HFF-Myc (cell line): Measurements from ENCODE around the gene OR8I2.
"Not testable (repeated sequence)": the region's sequence is repeated elsewhere in the genome, so short reads cannot be mapped to it uniquely, and the experiment has no call there.

Source experiments
- DNase-seq: peaks from one replicate; pipeline ENCODE4 v3.0.0-alpha.2; 2011; ENCODE audit warnings: low read depth; ENCODE audit errors: extremely low read depth
- H3K4me3 ChIP-seq: replicated peaks from 2 replicates; pipeline ENCODE4 v1.5.1; 2011; ENCODE audit warnings: low read depth, mild to moderate bottlenecking, control low read depth, low read length
- TF ChIP-seq, protein P1 (sequence below): IDR thresholded peaks from 2 replicates; pipeline ENCODE4 v1.5.1; 2012; ENCODE audit warnings: mild to moderate bottlenecking, low read depth, low read length, control low read depth; ENCODE audit errors: missing control alignments

OR8I2 gene

DNA sequence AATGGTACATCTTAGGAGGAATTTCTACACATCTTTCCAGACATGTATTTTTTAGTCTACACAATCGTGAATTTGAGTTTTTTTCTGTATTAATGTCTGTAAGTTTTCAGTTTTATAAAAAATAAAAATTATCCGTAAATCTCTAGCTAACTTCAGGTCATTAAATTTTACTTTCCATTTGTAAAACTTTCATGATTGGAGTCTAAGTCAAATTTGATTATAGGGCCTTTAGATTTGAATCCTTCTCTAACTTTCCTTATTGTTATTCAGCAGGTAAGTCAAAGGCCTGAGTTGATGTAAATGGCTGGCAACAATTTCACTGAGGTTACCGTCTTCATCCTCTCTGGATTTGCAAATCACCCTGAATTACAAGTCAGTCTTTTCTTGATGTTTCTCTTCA lies at the start of gene OR8I2:
Gene OR8I2 (plus strand): TSS at position 301 of the 400 bp plus-strand sequence. CDS start 0 bp downstream, at position 301.
- H3K4me3 ChIP-seq: no peak within 1 kb of the TSS
- TF ChIP-seq, protein P1, sequence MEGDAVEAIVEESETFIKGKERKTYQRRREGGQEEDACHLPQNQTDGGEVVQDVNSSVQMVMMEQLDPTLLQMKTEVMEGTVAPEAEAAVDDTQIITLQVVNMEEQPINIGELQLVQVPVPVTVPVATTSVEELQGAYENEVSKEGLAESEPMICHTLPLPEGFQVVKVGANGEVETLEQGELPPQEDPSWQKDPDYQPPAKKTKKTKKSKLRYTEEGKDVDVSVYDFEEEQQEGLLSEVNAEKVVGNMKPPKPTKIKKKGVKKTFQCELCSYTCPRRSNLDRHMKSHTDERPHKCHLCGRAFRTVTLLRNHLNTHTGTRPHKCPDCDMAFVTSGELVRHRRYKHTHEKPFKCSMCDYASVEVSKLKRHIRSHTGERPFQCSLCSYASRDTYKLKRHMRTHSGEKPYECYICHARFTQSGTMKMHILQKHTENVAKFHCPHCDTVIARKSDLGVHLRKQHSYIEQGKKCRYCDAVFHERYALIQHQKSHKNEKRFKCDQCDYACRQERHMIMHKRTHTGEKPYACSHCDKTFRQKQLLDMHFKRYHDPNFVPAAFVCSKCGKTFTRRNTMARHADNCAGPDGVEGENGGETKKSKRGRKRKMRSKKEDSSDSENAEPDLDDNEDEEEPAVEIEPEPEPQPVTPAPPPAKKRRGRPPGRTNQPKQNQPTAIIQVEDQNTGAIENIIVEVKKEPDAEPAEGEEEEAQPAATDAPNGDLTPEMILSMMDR: no peak
- no peak for DNase-seq

DNA sequence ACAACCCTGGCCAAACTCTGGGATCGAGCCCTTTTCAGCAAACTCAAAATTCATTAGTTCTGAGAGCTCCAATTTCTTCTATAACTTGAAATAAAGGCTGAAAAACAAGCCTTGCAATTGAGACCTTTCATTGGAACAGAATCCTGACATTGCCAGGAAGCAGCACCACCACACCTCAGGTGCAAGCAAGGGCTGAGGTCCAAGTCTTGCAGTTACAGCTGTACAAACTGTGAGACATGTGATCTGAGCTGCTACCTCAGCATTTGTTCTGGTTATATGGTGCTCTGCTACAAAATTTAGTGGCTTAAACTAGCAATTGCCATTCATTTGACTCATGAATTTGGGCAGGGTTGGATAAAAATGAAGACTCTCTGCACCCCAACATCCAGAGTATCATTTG lies 47.6 kb upstream of the OR8I2 start:
- TF ChIP-seq, protein P1: no peak
- no peak overlapping the region for H3K4me3 ChIP-seq
- DNase-seq: no peak

DNA sequence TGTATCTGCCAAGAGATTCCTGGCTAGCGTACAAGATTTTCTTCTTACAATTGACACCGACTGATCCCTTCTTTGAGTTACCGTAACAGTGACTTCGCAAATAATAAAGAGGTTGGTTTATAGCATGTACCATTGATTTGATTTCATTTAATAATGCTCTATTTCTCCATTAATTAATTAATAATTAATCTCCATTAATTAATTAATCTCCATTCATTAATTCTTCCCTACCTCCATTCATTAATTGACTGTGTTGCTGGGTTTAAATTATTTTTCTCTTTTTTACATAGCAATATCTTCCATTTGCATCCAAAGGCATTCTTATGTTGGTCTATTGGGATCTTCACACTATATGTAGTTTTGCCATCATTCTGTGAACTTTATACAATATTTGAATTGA lies 44.6 kb upstream of the OR8I2 start:
- H3K4me3 ChIP-seq: no peak overlapping the region
- no peak for DNase-seq
- TF ChIP-seq, protein P1: no peak

DNA sequence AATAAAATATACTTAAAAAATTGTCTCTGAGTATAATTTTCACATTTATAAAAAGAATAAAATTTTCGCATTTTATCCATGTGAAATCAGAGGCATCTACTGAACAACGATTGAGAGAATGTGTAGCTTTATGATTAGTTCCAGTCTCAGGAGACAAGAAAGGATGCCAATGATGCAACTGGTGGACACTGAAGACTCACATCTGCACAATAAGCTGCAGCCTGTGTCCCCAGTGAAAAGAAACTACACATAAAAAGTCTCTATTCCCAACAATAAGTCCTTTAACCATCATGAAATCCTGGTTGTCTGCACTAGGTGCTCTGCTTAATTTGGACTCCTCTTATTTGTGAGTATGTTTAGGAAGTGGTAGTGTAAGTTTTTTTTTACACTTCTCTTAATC lies 43.6 kb upstream of the OR8I2 start:
- TF ChIP-seq, protein P1: no peak
- H3K4me3 ChIP-seq: no peak overlapping the region
- no peak for DNase-seq

DNA sequence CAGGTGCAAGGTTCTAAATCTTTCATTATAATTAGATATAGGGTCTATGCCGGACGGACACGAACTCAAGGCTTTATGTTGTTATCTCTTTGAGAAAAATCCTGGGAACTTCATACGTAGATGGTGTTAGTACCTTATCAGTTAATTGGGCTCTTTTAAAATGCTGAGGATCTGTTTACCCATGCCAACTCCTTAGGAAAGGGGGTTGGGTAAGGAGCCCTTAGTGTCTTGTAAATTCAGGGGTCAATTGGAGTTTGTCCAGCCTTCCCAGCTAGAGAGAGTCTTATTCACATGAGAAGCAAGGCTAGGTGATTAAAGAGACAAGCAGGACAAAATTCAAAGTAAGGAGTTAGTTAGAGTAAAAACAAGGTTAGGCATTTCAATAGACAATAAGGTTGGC lies 36.7 kb upstream of the OR8I2 start:
- H3K4me3 ChIP-seq, DNase-seq: not testable (repeated sequence)

DNA sequence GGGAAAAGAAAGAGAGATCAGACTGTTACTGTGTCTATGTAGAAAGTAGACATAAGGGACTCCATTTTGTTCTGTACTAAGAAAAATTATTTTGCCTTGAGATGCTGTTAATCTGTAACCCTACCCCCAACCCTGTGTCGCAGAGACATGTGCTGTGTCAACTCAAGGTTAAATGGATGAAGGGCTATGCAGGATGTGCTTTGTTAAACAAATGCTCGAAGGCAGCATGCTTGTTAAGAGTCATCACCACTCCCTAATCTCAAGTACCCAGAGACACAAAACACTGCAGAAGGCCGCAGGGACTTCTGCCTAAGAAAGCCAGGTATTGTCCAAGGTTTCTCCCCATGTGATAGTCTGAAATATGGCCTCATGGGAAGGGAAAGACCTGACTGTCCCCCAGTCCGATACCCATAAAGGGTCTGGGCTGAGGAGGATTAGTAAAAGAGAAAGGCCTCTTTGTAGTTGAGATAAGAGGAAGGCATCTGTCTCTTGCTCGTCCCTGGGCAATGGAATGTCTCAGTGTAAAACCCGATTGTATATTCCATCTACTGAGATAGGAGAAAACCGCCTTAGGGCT lies 35.4 kb upstream of the OR8I2 start:
- DNase-seq, H3K4me3 ChIP-seq: not testable (repeated sequence)

DNA sequence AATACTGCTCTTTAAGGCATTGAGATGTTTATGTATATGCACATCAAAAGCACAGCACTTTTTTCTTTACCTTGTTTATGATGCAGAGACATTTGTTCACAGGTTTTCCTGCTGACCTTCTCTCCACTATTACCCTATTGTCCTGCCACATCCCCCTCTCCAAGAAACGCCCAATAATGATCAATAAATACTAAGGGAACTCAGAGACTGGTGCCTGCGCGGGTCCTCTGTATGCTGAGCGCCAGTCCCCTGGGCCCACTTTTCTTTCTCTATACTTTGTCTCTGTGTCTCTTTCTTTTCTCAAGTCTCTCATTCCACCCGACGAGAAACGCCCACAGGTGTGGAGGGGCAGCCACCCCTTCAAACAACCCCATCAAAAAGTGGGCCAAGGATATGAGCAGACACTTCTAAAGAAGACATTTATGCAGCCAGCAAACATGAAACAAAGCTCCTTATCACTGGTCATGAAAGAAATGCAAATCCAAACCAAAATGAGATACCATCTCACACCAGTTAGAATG lies 34.8 kb upstream of the OR8I2 start:
- DNase-seq: not testable (repeated sequence)

DNA sequence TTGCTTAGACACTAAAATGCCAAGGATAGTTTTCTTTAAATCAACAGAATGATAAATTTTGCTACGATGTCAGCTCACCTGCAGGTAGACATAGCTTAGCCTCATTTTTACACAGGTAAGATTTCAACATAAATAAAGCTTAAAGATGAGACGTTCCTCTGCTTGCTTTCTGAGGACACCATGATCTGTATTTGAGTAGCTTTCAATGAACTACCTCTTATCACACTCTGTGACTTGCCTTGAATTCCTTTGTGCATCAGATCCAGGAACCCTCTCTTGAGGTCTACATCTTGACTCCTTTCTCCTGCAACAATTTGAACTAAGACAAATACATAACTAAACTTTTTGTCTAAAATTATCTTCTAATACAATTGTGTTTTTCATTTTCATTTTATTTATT lies 26.1 kb upstream of the OR8I2 start:
- H3K4me3 ChIP-seq: no peak overlapping the region
- no peak for DNase-seq
- TF ChIP-seq, protein P1: no peak

More for the DNA sequence above, 34.8 kb upstream of the OR8I2 start:
- H3K4me3 ChIP-seq: not testable (repeated sequence)

DNA sequence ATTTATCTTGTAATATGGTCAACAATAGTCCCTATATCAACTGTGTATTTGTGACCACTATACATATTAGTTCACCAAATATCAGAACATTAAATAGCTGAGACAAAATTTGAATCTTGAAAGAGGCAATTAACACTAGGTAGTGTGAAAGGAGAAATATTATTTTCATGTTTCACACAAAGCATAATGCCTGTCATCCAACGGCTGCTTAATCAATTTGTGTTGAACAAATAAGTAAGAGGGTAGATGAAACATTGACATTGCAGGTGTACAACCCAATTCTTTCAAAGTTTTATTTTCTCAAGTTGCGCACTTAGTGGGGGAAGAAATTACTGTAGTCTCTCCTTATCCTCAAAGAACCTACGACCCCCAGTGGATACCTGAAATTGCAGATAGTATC lies 3.4 kb upstream of the OR8I2 start:
- TF ChIP-seq, protein P1: no peak
- H3K4me3 ChIP-seq: no peak overlapping the region
- no peak for DNase-seq
